Esophagus (tissue), 2 donors: ENCODE results near the gene DNAJB11. TPM values are rescaled to one million over a fixed set of nuclear protein-coding genes. Genes with fewer than 3 reads are reported as not detected.

Experiments used
- H3K27ac ChIP-seq, 2 donors: one replicate each; pipeline ENCODE4 v1.5.1; 2013; ENCODE audit warnings: low read depth in 2 of 2, mild to moderate bottlenecking in 2 of 2, inconsistent platforms in 1 of 2, low read length in 1 of 2, moderate library complexity in 1 of 2
- H3K27me3 ChIP-seq, 2 donors: one replicate each; pipeline ENCODE4 v1.6.1; 2013; ENCODE audit warnings: low read length in 2 of 2, control low read depth in 1 of 2, mild to moderate bottlenecking in 1 of 2; ENCODE audit not compliant: insufficient read depth in 2 of 2, control insufficient read depth in 1 of 2
- H3K36me3 ChIP-seq, 2 donors: one replicate each; pipeline ENCODE4 v1.6.1; 2013; ENCODE audit warnings: low read length in 1 of 2; ENCODE audit not compliant: control insufficient read depth in 2 of 2, insufficient read depth in 2 of 2
- H3K4me1 ChIP-seq, 2 donors: one replicate each; pipeline ENCODE4 v1.6.1; 2013; ENCODE audit warnings: low read length in 1 of 2; ENCODE audit not compliant: control insufficient read depth in 2 of 2, insufficient read depth in 2 of 2
- H3K4me3 ChIP-seq, 2 donors: one replicate each; pipeline ENCODE4 v1.5.1; 2013; ENCODE audit warnings: low read length in 2 of 2, mild to moderate bottlenecking in 2 of 2, low read depth in 1 of 2, moderate library complexity in 1 of 2
- H3K9me3 ChIP-seq, 2 donors: one replicate each; pipeline ENCODE4 v1.6.1; 2013; ENCODE audit warnings: mild to moderate bottlenecking in 2 of 2, low read depth in 1 of 2, low read length in 1 of 2, moderate library complexity in 1 of 2; ENCODE audit not compliant: control insufficient read depth in 2 of 2, insufficient read depth in 1 of 2
- WGBS, 2 donors: extraction: QIAGEN DNeasy Blood & Tissue Kit; methylation state at CpG; one replicate each; pipeline ENCODE4 v1.1.7; 2013; 5-methylcytosine and 5-hydroxymethylcytosine counted together
- polyA plus RNA-seq, 2 donors: library from polyadenylated mRNA; stranded (reverse); fragments of 200-250 nt; gene quantifications; one replicate each; pipeline ENCODE4 v1.2.3, GENCODE V29; 2013
- donor health status: healthy with polysubstance abuse.
- donor health status: Bipolar disorder and iron deficiency.

The DNAJB11 gene
- polyA plus RNA-seq, 2 donors, result 30.7 to 43.4 TPM

GRCh38 chr3:186613637-186614265 lies 43.2 kb downstream of the DNAJB11 start:
- Histone ChIP-seq H3K36me3 (no peaks in the 10 kb centered on the region), H3K4me1 (no peaks in the 10 kb centered on the region), H3K4me3 (no peak overlapping the region), H3K27ac (no peak overlapping the region), H3K9me3 (no peaks in the 10 kb centered on the region), H3K27me3 (no peaks in the 10 kb centered on the region)
- WGBS, 2 donors, result 48 to 50% methylated on average over 4 of the region's 4 CpGs

GRCh38 chr3:186614266-186614596 lies 43.7 kb downstream of the DNAJB11 start:
- H3K36me3 ChIP-seq, result no peaks in the 10 kb centered on the region
- H3K4me1 ChIP-seq, result no peaks in the 10 kb centered on the region
- H3K9me3 ChIP-seq, result no peaks in the 10 kb centered on the region
- no peaks in the 10 kb centered on the region for H3K27me3 ChIP-seq
- 56 to 59% methylated on average over 6 of the region's 6 CpGs for WGBS, 2 donors
- no peak overlapping the region for H3K4me3 ChIP-seq
- no peak overlapping the region for H3K27ac ChIP-seq

GRCh38 chr3:186614597-186615483 lies 44.3 kb downstream of the DNAJB11 start:
- WGBS, 2 donors, result 35 to 36% methylated on average over 16 of the region's 16 CpGs
- Histone ChIP-seq H3K4me3 (no peak overlapping the region), H3K27me3 (no peaks in the 10 kb centered on the region), H3K9me3 (no peaks in the 10 kb centered on the region), H3K36me3 (no peaks in the 10 kb centered on the region), H3K4me1 (no peaks in the 10 kb centered on the region), H3K27ac (no peak overlapping the region)

- Histone ChIP-seq H3K27me3 (no peaks in the 10 kb centered on the region), H3K27ac (no peak overlapping the region)
Measured at GRCh38 chr3:186616299-186616617, 45.7 kb downstream of the DNAJB11 start.

GRCh38 chr3:186617036-186617946 lies 46.8 kb downstream of the DNAJB11 start:
- H3K36me3 ChIP-seq, result no peaks in the 10 kb centered on the region
- H3K9me3 ChIP-seq, result no peaks in the 10 kb centered on the region
- no peaks in the 10 kb centered on the region for H3K27me3 ChIP-seq
- WGBS, 2 donors, result 11 to 14% methylated on average over 31 of the region's 31 CpGs
- no peaks in the 10 kb centered on the region for H3K4me1 ChIP-seq
- peak overlapping the region in 1 of 2 donors; percentile 52 for H3K27ac ChIP-seq
- H3K4me3 ChIP-seq, result peak overlapping the region in 1 of 2 donors; percentile 21

More at GRCh38 chr3:186616299-186616617, 45.7 kb downstream of the DNAJB11 start:
- no peaks in the 10 kb centered on the region for H3K36me3 ChIP-seq
- H3K4me3 ChIP-seq, result no peak overlapping the region
- H3K9me3 ChIP-seq, result no peaks in the 10 kb centered on the region
- 82 to 85% methylated on average over 8 of the region's 8 CpGs for WGBS, 2 donors
- H3K4me1 ChIP-seq, result no peaks in the 10 kb centered on the region

GRCh38 chr3:186618318-186618938 lies 47.9 kb downstream of the DNAJB11 start:
- Histone ChIP-seq H3K4me3 (no peak overlapping the region), H3K36me3 (no peaks in the 10 kb centered on the region), H3K4me1 (no peaks in the 10 kb centered on the region), H3K27ac (no peak overlapping the region), H3K27me3 (no peaks in the 10 kb centered on the region), H3K9me3 (no peaks in the 10 kb centered on the region)
- WGBS, 2 donors, result 87 to 90% methylated on average over 8 of the region's 8 CpGs

GRCh38 chr3:186619787-186620212 lies 49.3 kb downstream of the DNAJB11 start:
- WGBS, 2 donors, result 86 to 91% methylated on average over 5 of the region's 5 CpGs
- Histone ChIP-seq H3K36me3 (no peaks in the 10 kb centered on the region), H3K4me3 (no peak overlapping the region), H3K27ac (no peak overlapping the region), H3K4me1 (no peaks in the 10 kb centered on the region), H3K27me3 (no peaks in the 10 kb centered on the region), H3K9me3 (no peaks in the 10 kb centered on the region)

GRCh38 chr3:186620213-186621092 lies 49.9 kb downstream of the DNAJB11 start:
- H3K27ac ChIP-seq, result no peak overlapping the region
- no peaks in the 10 kb centered on the region for H3K4me1 ChIP-seq
- no peaks in the 10 kb centered on the region for H3K27me3 ChIP-seq
- H3K36me3 ChIP-seq, result no peaks in the 10 kb centered on the region
- H3K9me3 ChIP-seq, result no peaks in the 10 kb centered on the region
- no peak overlapping the region for H3K4me3 ChIP-seq
- WGBS, 2 donors, result 86 to 89% methylated on average over 17 of the region's 17 CpGs
